ENCODE data around the gene TPSG1.
"Not testable (repeated sequence)": the region's sequence is repeated elsewhere in the genome, so short reads cannot be mapped to it uniquely, and the experiment has no call there.

The TPSG1 gene

GRCh38 chr16:1194665-1195392 is 30.2 kb downstream of the TPSG1 start:
- no peak for DNase-seq (ENCODE audit: low read depth)

DNA sequence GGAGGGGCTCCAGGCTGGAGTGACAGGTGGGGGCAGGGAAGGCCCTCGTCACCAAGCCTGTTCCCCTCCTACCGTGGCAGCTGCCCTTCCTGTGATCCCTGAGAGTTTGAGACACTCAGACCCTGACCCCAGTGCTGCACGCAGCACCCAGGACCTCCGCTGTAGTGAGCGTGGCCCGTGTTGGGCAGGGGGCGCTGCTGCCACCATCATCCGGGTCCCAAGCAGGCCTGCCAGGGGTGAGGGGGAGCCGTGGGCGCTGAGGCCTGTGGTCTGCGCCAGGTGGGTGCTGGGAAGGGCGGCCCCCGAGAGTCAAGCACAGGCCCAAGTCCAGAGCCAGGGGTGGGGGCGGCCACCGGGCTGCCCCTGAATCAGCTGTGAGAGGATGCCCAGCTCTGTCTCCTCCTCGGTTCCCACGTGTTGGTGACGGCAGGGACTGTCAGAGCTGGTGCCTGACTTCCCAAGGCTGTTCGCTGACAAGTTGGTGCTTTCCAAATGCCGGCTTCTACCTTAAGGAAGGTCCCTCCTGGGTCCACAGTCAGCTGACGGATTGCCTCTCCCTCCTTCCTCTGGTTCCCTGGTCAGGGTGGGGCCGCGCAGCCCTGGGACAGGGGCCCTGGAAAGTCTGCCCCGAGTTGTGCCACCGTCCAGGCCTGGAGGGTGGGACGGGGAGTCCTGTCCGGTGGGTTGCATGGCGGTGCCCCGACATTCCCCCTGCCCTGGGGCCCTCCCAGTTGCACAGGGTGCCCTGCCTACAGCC is 31.1 kb downstream of the TPSG1 start:
- no peak for DNase-seq (ENCODE audit: low read depth)

DNA sequence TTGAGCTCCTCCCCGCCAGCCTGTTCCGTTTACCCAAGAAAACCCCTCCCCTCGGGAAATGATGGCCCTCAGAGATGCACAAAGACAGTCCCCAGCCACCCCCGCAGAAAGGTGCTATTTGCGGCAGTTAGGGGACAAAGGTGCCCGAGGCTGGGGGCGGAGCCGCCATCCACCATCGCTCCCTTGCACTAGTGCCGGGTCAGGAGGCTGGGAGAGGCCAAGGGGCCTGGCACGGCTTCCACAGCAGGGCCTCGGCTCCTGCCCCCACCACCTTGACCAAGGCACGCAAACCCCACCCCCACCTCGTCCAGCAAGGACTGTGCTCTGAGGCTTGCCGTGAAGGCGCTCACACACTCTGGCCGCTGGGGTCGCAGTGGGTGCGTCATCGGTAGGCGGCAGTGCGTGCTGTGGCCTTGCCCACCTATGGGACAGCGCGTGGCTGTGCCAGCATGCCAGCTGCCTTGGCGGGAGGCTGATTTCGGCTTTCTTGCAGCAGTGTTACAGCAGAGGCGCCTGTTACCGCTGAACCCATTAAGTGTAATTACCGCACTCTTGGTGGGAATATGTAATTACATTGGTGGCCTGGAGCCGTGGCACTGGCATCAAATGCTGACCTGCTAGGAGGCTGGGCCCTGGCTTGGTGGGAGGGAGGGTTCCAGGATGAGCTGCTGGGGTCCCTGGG is 31.8 kb downstream of the TPSG1 start:
- DNase-seq (ENCODE audit: low read depth): no peak

DNA sequence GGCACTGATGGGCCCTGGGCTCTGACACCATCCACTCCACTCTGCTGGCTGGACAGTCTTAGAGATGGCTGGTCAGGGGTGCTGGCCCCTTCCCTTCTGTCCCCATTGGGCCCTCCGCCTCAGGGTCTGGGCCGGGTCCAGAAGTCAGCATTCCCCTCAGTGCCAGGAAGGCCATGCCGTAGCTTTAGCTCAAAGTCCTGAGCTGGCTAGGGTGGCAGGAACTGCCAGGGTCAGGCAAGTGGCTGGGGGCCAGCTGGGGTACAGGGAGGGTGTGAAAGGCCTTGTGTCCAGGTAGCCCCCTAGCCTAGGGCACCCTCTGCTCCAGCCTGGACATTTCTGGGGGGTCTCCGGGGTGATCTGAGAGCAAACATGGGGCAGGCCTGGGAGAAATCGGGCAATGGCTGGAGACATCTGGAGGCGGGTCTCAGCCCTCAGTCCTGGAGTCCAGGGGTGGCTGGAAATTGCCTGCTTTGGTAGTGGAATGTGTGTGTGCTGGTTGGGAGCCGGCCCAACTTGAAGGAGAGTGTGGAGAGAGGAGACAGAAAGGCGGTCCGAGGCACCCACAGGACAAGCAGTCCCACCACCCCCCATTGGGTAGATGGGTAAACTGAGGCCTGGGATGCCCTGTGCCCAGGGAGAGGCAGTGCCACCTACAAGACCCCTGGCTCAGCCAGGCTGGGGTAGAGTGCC is 32.5 kb downstream of the TPSG1 start:
- no peak for DNase-seq (ENCODE audit: low read depth)

GRCh38 chr16:1190789-1191188 is 34.3 kb downstream of the TPSG1 start:
- DNase-seq (ENCODE audit: low read depth): not testable (repeated sequence)

- DNase-seq (ENCODE audit: low read depth): no peak
These were observed 35.6 kb downstream of the TPSG1 start for GRCh38 chr16:1189455-1189854.

DNA sequence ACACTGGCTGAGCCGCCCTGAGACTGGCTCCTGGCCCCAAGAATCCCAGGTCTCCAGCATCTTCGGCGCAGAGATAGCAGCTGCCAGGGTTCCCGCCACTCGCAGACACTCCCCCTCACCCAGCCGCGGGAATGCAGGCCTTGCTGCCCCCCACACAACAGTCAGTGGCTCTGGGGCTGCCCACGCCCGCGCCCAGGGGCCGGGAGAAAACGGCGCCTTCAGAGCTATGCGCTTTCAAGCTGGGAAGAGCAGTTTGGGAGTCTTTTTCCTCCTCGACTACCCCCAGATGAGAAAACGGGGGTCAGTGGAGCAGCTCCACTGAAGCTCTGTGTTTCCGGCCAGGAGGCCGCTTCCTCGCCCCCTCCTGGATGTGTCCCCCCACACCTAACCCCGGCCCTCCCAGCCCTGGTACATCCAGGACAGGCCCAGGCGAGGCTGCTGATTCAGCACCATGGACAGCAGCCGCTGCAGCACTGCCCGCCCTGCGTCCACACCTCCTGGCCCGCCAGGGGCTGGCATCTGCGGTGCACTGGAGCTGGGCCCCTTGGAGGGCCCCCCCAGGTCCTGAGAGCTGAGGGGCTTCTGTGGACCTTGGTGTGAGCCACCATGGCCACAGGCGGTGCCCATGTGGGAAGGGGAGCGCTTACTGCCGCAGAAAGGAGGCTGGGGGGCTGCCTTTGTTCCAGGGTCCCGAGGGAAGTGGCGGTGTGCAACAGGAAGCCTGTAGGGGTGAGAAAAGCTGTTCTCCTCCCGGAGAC is 36.5 kb downstream of the TPSG1 start:
- peak; percentile 8 for DNase-seq (ENCODE audit: low read depth)

DNA sequence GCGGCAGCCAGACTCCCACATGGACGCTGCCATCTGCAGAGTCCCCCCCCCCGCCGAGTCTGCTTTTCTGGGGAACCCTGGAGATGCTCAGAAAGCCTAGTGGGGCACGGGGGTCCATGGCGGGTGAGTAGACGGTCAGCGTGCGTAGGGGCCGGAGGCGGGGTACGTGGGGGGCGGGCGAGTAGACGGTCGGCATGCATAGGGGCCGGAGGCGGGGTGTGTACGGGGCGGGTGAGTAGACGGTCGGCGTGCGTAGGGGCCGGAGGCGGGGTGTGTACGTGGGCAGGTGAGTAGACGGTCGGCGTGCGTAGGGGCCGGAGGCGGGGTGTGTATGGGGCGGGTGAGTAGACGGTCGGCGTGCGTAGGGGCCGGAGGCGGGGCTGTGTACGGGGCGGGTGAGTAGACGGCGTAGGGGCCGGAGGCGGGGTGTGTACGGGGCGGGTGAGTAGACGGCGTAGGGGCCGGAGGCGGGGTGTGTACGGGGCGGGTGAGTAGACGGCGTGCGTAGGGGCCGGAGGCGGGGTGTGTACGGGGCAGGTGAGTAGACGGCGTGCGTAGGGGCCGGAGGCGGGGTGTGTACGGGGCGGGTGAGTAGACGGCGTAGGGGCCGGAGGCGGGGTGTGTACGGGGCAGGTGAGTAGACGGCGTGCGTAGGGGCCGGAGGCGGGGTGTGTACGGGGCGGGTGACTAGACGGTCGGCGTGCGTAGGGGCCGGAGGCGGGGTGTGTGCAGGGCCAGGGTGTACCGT is 39.4 kb downstream of the TPSG1 start:
- not testable (repeated sequence) for DNase-seq (ENCODE audit: low read depth)

DNA sequence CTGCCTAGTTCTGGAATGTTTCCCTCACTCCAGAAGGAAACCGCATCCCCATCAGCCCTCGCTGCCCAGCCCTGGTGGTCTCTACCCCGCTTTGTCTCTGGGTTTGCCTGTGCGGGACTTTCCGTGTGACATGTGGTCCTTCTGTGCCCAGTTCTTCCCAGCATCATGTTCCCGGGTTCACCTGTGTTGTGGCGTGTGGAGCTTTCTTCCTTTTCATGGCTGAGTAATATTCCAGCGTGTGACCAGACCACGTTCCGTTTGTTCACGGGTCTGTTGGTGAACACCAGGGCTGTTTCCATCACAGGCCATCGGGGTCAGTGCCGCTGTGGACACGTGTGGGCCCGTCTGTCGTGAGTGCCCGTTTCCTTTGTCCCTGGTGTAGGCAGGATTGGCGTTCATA is 40.1 kb downstream of the TPSG1 start:
- DNase-seq (ENCODE audit: low read depth): no peak

DNA sequence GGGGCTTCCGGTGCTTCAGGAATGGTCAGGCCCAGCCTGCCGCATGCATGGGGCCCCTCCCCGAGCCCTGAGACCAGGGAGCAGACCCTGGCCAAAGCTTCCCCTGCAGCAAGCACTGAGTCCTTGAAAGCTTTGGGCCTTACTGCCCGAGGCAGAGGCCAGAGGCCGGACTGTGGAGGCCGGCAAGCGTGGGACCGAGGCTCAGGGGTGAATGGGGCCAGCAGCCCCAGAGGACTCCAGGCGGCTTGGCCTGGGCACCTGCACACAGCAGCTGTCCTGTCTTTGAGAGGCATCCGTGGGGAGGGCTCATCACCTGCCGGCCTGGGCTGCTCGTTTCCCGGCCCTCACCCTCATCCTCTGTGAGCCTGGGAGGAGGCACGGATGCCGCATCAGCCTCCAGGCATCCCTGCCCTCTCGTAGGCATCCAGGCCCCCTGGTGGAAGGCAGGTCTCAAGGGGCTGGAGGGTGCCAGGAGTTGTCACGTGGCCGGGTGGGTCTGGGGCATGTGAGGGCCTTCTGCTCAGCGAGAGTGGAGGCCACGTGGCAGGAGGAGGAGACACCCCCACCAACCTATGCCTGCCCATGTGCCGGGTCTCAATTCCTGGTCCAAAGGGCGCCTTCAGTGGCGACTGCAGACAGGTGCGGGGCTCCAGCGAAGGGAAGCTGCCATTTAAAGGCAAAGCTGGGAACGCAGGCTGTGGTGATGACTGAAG is 40.8 kb downstream of the TPSG1 start:
- no peak for DNase-seq (ENCODE audit: low read depth)

DNA sequence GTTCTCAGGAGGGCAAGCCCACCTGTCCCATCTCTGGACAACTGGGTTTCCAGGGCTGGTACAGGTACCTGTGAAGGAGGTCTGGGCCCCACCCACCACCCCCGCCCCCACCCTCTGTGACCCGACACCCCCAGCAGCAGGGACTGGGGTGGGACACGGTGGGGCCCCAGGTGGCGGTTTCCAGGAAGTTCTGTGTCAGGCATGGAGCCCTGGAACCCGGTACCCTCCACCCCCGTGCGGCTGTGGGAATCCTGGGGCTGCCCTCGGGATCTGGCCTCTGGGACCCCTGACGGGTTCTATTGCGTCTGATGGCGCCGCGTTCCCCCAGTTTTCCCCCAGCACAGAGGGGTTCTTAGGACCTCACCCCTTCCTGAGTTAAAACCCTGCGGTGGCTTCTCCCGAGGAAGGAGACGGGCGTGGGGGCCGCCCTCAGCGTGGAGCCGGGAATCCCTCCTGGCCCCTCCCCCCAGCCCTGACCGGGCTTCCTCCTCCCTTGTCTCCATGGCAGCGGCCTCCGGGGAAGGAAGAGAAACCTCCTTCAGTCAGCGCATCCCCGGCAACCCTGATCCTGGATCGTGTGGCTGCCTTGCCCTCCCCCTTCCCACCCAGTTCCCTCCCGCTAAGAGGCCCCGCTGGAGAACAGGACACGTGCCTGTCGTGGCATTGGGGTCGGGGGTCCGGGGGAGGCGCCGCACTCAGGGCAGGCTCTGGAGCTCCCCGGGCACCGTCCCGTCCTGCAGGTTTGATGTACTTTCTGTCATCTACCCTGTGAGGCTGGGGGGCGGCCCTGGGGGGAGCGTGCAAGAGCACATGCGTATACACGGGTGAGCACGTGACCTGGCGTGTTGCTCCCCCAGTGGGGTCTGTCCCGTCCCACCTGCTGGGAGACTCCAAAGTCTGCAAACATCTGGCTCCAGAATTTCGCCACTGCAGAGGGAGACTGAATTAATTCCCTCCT is 41.8 kb downstream of the TPSG1 start:
- peak; percentile 25 for DNase-seq (ENCODE audit: low read depth)

- peak; percentile 38 for DNase-seq (ENCODE audit: low read depth)
These were observed 42.8 kb downstream of the TPSG1 start for GRCh38 chr16:1182316-1182671.

- DNase-seq (ENCODE audit: low read depth): no peak
These were observed 43.4 kb downstream of the TPSG1 start for GRCh38 chr16:1181404-1182315.

GRCh38 chr16:1180549-1181403 is 44.3 kb downstream of the TPSG1 start:
- DNase-seq (ENCODE audit: low read depth): no peak

- DNase-seq (ENCODE audit: low read depth): no peak
These were observed 46.7 kb downstream of the TPSG1 start for GRCh38 chr16:1178295-1178910.

- DNase-seq (ENCODE audit: low read depth): no peak
These were observed 47.3 kb downstream of the TPSG1 start for GRCh38 chr16:1177750-1178149.

DNA sequence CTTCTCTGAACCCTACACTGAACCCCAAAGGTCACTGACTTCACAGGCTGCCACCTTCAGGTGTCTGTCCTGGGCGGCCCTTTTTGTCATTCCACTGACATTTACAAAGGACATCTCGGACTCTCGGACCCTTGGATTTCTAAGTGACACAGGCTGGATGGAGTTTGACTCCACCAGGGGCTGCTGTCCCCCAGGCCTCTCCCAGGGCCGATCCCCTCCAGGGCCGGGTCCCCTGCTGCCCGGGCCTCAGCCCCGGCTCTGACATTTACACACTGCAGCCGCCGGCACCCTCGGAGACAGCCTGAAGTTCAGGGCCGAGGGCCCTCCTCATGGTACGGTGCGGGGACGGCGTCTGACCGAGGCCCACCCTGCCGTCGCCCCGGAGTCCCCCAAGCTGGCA is 48.0 kb downstream of the TPSG1 start:
- no peak for DNase-seq (ENCODE audit: low read depth)
